HepG2 (cell line): ENCODE measurements around the gene THSD4. TPM values are rescaled to one million over a fixed set of nuclear protein-coding genes. Genes with fewer than 3 reads are reported as not detected.

ENCODE experiments used
- ATAC-seq: fragments of 200-7000 bp; cut with Tn5 transposase; 3 replicates; pipeline ENCODE4 v1.9.1; 2020; ENCODE audit warnings: mild to moderate bottlenecking, moderate library complexity
- BruUV-seq: library from RNA; stranded (reverse); fragments of 400-500 nt; replicated peaks from 2 replicates; lab custom pipeline; 2021; lab: Mats Ljungman, UMichigan
- CTCF ChIA-PET: fragments of 300-600 bp; formaldehyde crosslinking; extraction: SDS; loops from one replicate; lab custom pipeline; 2021; ENCODE audit warnings: low total read pairs, inconsistent platforms, low intra/inter-chr PET ratio; lab: Yijun Ruan, JAX
- POLR2A ChIA-PET: fragments of 350-600 bp; sonication (Branson Sonifier 250); formaldehyde crosslinking; loops from one replicate; lab custom pipeline; 2020; ENCODE audit warnings: antibody characterized with exemption, inconsistent platforms; lab: Yijun Ruan, JAX
- DNase-seq: peaks from one replicate; pipeline ENCODE4 v3.0.0-alpha.2; 2015; ENCODE audit warnings: low spot score
- FAIRE-seq: peaks from 3 replicates; lab custom pipeline; 2011; peaks lifted over from hg19 to GRCh38; lab: Jason Lieb, UNC
- H2AFZ ChIP-seq: one replicate; pipeline ENCODE4 v1.6.1; 2011; ENCODE audit warnings: low read length, inconsistent platforms
- H3K27ac ChIP-seq: fragments of 300-600 bp; 3 replicates; pipeline ENCODE4 v1.8.0; 2011; ENCODE audit warnings: mixed run types, mild to moderate bottlenecking, mixed read lengths, low read length, inconsistent platforms; ENCODE audit not compliant: insufficient read depth; ENCODE audit errors: extremely low read length
- H3K27me3 ChIP-seq, 2 experiments: fragments of 200-600 bp in 1 of 2; 2 replicates in 1 of 2; 3 replicates in 1 of 2; pipeline versions ENCODE4 v1.6.0 to v1.8.0; 2011; ENCODE audit warnings: low read length in 2 of 2, mild to moderate bottlenecking in 2 of 2, moderate library complexity in 2 of 2, inconsistent platforms in 1 of 2; ENCODE audit not compliant: insufficient read depth in 2 of 2, control insufficient read depth in 1 of 2
- H3K36me3 ChIP-seq, 2 experiments: fragments of 200-600 bp in 1 of 2; replicated peaks in 1 of 2; 2 replicates in 1 of 2; 3 replicates in 1 of 2; pipeline versions ENCODE4 v1.5.1 to v1.8.0; 2011; ENCODE audit warnings: low read length in 2 of 2, inconsistent platforms in 1 of 2; ENCODE audit not compliant: insufficient read depth in 2 of 2, control insufficient read depth in 1 of 2
- H3K4me1 ChIP-seq: 2 replicates; pipeline ENCODE4 v1.5.1; 2012; ENCODE audit warnings: low read length, inconsistent platforms; ENCODE audit not compliant: insufficient read depth
- H3K4me2 ChIP-seq: 2 replicates; pipeline ENCODE4 v1.6.0; 2011; ENCODE audit warnings: low read depth, low read length, inconsistent platforms
- H3K4me3 ChIP-seq, 3 experiments: fragments of 200-600 bp in 1 of 3; sonication (generic), shearing (Covaris generic) in 1 of 3; replicated peaks in 1 of 3; 2 replicates each; pipeline ENCODE4 v1.5.1; 2011 to 2016; ENCODE audit warnings: low read length in 3 of 3, inconsistent platforms in 2 of 3, low read depth in 2 of 3, mild to moderate bottlenecking in 2 of 3, control low read depth in 1 of 3, mixed read lengths in 1 of 3; ENCODE audit not compliant: insufficient read depth in 1 of 3
- H3K79me2 ChIP-seq: one replicate; pipeline ENCODE4 v1.6.1; 2011; ENCODE audit warnings: low read length, inconsistent platforms; ENCODE audit not compliant: insufficient read depth
- H3K9ac ChIP-seq: 2 replicates; pipeline ENCODE4 v1.6.0; 2011; ENCODE audit warnings: mild to moderate bottlenecking, low read depth, low read length, inconsistent platforms; ENCODE audit not compliant: insufficient read depth
- H3K9me3 ChIP-seq: 2 replicates; pipeline ENCODE4 v1.5.1; 2012; ENCODE audit warnings: mild to moderate bottlenecking, low read length
- H4K20me1 ChIP-seq: 2 replicates; pipeline ENCODE4 v1.6.0; 2011; ENCODE audit warnings: inconsistent platforms, mild to moderate bottlenecking, low read length, moderate library complexity; ENCODE audit not compliant: insufficient read depth
- FOSL2 ChIP-seq: sonication (generic); formaldehyde crosslinking; IDR thresholded peaks from 2 replicates; pipeline ENCODE4 v1.4.0; 2020; ENCODE audit warnings: missing genetic modification reagents
- HNF1B ChIP-seq: sonication (generic); formaldehyde crosslinking; IDR thresholded peaks from 2 replicates; pipeline ENCODE4 v1.5.1; 2020; ENCODE audit warnings: mild to moderate bottlenecking, moderate library complexity, missing genetic modification reagents
- JUN ChIP-seq: sonication (generic); formaldehyde crosslinking; IDR thresholded peaks from 2 replicates; pipeline ENCODE4 v1.4.0; 2020; ENCODE audit warnings: mild to moderate bottlenecking, missing genetic modification reagents
- SMARCC2 ChIP-seq: fragments of 450-650 bp; IDR thresholded peaks from 2 replicates; pipeline ENCODE4 v1.6.1; 2017; ENCODE audit warnings: antibody characterized with exemption, mild to moderate bottlenecking
- ZFP36 ChIP-seq: fragments of 150-350 bp; IDR thresholded peaks from 2 replicates; pipeline ENCODE4 v1.6.1; 2018; ENCODE audit warnings: borderline replicate concordance, low read length, low read depth; ENCODE audit not compliant: partially characterized antibody
- ZHX1 ChIP-seq: sonication (generic); formaldehyde crosslinking; IDR thresholded peaks from 2 replicates; pipeline ENCODE4 v1.8.1; 2022; ENCODE audit warnings: low read depth, mild to moderate bottlenecking, missing genetic modification reagents
- ZNF639 ChIP-seq: conservative IDR thresholded peaks from 2 replicates; pipeline ENCODE4 v1.6.1; 2018; ENCODE audit warnings: missing genetic modification reagents
- ZNF720 ChIP-seq: sonication (generic); formaldehyde crosslinking; IDR thresholded peaks from 2 replicates; pipeline ENCODE4 v1.4.0; 2020; ENCODE audit warnings: missing genetic modification reagents
- ZNF746 ChIP-seq: sonication (generic); formaldehyde crosslinking; IDR thresholded peaks from 2 replicates; pipeline ENCODE4 v1.8.0; 2022; ENCODE audit warnings: mild to moderate bottlenecking, missing genetic modification reagents
- WGBS: methylation state at CpG from one replicate; pipeline ENCODE4 v1.1.6; 2017; ENCODE audit warnings: low lambda C conversion rate; 5-methylcytosine and 5-hydroxymethylcytosine counted together
- in situ Hi-C: cut with HindIII; loops from 2 replicates; pipeline ENCODE4 v1.10.0; 2017; ENCODE audit warnings: low pct_unique_long_range_greater_than_20kb; ENCODE audit not compliant: extremely low pct_ligation_motif_present
- intact Hi-C: fragments of 100-400 bp; cut with micrococcal nuclease; formaldehyde crosslinking; loops from one replicate; pipeline ENCODE4 v1.10.0; 2022; ENCODE audit not compliant: unreplicated experiment
- polyA plus RNA-seq, 8 experiments: library from polyadenylated mRNA; depleted of rRNA in 3 of 8; stranded (reverse) in 7 of 8; unstranded in 1 of 8; fragments of >200 nt; fragmentation: Illumina TruSeq in 4 of 8; extraction: Trizol in 4 of 8; gene quantifications; 2 replicates each; pipeline versions ENCODE4 v1.2.1 to v1.2.3, GENCODE V29; 2011 to 2016; ENCODE audit warnings: low read depth in 4 of 8, missing spikeins in 1 of 8, mixed read lengths in 1 of 8; ENCODE audit not compliant: insufficient read depth in 1 of 8
- total RNA-seq, 5 experiments: library from RNA; depleted of rRNA; stranded (reverse); fragments of >200 nt; fragmentation: Illumina TruSeq; extraction: Trizol; gene quantifications; 2 replicates each; pipeline ENCODE4 v1.2.3, GENCODE V29; 2016; ENCODE audit warnings: low read depth in 1 of 5
- TF ChIP-seq, protein P1 (sequence below): sonication (generic); formaldehyde crosslinking; IDR thresholded peaks from 2 replicates; pipeline ENCODE4 v1.4.0; 2020; ENCODE audit warnings: missing genetic modification reagents
- TF ChIP-seq, protein P2 (sequence below): sonication (generic); formaldehyde crosslinking; IDR thresholded peaks from 2 replicates; pipeline ENCODE4 v1.5.0; 2020; ENCODE audit warnings: missing genetic modification reagents

Gene THSD4
- total and polyA plus RNA-seq, 2 of the 13 experiments (the other 11 are each of a cell fraction or from before 2014, with no cell fraction given): 0.07 to 0.21 TPM

- Histone ChIP-seq H3K36me3 (no peaks in the 10 kb centered on the region), H3K9me3 (no peaks in the 10 kb centered on the region), H3K27ac (no peak overlapping the region), H3K27me3 (peaks cover 0 to 7% of the 10 kb centered on the region in 2 experiments; a peak in 2 of 5 replicates), H3K4me3 (no peak overlapping the region), H3K79me2 (no peaks in the 10 kb centered on the region), H3K4me2 (no peak overlapping the region), H2AFZ (no peak overlapping the region), H3K4me1 (peaks cover 6% of the 10 kb centered on the region; the same call in 1 of the 2 replicates)
- FAIRE-seq (no peak), ATAC-seq (no peak), DNase-seq (no peak)
- POLR2A ChIA-PET: no interaction called here
- in situ Hi-C loops (no loop called here), intact Hi-C loops (no loop called here)
- BruUV-seq: no TSS peak
- 24% methylated on average over 7 of the region's 7 CpGs for WGBS
- TF ChIP-seq, protein P1, sequence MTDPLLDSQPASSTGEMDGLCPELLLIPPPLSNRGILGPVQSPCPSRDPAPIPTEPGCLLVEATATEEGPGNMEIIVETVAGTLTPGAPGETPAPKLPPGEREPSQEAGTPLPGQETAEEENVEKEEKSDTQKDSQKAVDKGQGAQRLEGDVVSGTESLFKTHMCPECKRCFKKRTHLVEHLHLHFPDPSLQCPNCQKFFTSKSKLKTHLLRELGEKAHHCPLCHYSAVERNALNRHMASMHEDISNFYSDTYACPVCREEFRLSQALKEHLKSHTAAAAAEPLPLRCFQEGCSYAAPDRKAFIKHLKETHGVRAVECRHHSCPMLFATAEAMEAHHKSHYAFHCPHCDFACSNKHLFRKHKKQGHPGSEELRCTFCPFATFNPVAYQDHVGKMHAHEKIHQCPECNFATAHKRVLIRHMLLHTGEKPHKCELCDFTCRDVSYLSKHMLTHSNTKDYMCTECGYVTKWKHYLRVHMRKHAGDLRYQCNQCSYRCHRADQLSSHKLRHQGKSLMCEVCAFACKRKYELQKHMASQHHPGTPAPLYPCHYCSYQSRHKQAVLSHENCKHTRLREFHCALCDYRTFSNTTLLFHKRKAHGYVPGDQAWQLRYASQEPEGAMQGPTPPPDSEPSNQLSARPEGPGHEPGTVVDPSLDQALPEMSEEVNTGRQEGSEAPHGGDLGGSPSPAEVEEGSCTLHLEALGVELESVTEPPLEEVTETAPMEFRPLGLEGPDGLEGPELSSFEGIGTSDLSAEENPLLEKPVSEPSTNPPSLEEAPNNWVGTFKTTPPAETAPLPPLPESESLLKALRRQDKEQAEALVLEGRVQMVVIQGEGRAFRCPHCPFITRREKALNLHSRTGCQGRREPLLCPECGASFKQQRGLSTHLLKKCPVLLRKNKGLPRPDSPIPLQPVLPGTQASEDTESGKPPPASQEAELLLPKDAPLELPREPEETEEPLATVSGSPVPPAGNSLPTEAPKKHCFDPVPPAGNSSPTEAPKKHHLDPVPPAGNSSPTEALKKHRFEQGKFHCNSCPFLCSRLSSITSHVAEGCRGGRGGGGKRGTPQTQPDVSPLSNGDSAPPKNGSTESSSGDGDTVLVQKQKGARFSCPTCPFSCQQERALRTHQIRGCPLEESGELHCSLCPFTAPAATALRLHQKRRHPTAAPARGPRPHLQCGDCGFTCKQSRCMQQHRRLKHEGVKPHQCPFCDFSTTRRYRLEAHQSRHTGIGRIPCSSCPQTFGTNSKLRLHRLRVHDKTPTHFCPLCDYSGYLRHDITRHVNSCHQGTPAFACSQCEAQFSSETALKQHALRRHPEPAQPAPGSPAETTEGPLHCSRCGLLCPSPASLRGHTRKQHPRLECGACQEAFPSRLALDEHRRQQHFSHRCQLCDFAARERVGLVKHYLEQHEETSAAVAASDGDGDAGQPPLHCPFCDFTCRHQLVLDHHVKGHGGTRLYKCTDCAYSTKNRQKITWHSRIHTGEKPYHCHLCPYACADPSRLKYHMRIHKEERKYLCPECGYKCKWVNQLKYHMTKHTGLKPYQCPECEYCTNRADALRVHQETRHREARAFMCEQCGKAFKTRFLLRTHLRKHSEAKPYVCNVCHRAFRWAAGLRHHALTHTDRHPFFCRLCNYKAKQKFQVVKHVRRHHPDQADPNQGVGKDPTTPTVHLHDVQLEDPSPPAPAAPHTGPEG (CRISPR knock-in tag): no peak
- TF ChIP-seq FOSL2 (CRISPR knock-in tag): no peak
- TF ChIP-seq HNF1B (CRISPR knock-in tag): no peak
- TF ChIP-seq ZNF746: no peak
- TF ChIP-seq SMARCC2: no peak
- no peak for TF ChIP-seq ZNF639
- no peak for TF ChIP-seq ZNF720 (CRISPR knock-in tag)
- TF ChIP-seq, protein P2, sequence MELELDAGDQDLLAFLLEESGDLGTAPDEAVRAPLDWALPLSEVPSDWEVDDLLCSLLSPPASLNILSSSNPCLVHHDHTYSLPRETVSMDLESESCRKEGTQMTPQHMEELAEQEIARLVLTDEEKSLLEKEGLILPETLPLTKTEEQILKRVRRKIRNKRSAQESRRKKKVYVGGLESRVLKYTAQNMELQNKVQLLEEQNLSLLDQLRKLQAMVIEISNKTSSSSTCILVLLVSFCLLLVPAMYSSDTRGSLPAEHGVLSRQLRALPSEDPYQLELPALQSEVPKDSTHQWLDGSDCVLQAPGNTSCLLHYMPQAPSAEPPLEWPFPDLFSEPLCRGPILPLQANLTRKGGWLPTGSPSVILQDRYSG (CRISPR knock-in tag): no peak
- TF ChIP-seq ZHX1 (CRISPR knock-in tag): no peak
- TF ChIP-seq ZFP36: no peak
- no peak for TF ChIP-seq JUN (CRISPR knock-in tag)
- TF ChIP-seq, all 625 proteins: peak for 0
- no peak overlapping the region for H3K9ac ChIP-seq
- no peaks in the 10 kb centered on the region for H4K20me1 ChIP-seq
- CTCF ChIA-PET: no interaction called here
These were observed 492.1 kb downstream of the THSD4 start for GRCh38 chr15:71607383-71607782.
